ENCODE data around the gene DMXL1. TPM values are rescaled to one million over a fixed set of nuclear protein-coding genes. Genes with fewer than 3 reads are reported as not detected.
"Not testable (repeated sequence)": the region's sequence is repeated elsewhere in the genome, so short reads cannot be mapped to it uniquely, and the experiment has no call there.

DMXL1 gene
- total and polyA plus RNA-seq, 7 donors: 6.7 to 106 (median 50.8) TPM

DNA sequence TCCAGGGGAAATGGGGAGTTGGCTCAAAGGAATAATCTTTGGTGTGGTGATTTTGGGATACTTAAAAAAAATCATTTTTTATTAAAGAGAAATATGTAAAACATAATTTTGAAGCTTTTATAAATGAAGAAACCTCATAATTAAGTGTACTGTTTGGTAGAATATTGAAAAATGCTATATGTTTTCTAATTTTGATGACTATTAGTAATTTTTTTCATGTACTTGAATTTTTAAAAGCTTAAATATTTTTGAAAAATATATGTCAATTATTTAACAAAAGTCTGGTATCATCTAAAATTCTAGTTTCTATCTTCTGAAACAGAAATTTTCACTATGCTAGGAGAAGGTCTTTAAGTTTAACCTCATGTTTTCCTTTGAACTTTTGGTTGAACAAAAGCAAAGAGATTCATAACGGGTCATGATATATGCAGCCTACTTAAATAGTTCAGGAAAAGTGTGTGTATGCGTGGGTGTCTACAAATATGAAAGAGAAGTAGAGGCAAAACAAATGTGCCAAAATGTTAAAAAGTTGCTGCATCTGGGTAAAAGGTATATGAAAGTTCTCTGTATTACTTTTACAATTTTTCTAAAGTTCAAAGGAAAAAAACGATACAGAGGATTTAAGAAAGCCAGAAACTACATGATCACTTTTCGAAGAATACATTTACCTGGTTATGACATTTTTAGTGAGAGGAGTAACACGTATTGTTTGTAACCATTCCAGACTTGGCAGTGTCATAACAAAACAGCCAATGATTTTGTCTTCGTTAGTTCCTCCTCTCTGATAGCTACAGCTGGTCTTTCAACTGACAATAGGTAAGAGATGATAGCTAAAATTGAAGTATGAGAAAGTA, 167.6 kb downstream of the DMXL1 start:
- WGBS, 2 donors: 86 to 93% methylated on average over 6 of the region's 6 CpGs
- TF ChIP-seq EP300 (IDR thresholded peaks at IDR 0.05) (no peak), POLR2A (IDR thresholded peaks at IDR 0.05) (no peak)
- peaks cover 0 to 68% (median 3%) of the 10 kb centered on the region in 4 donors for H3K36me3 ChIP-seq
- H3K4me1 ChIP-seq: no peaks in the 10 kb centered on the region
- no peaks in the 10 kb centered on the region for H3K9me3 ChIP-seq
- intact Hi-C loops (cut with DNase I): loop anchor here (10.0 kb wide), 1 partner anchor 176 kb away; no protein-coding TSS in a partner anchor
- H3K27me3 ChIP-seq: no peaks in the 10 kb centered on the region
- H3K4me3 ChIP-seq: no peak overlapping the region
- H3K27ac ChIP-seq: no peak overlapping the region
- DNase-seq: no peak

DNA sequence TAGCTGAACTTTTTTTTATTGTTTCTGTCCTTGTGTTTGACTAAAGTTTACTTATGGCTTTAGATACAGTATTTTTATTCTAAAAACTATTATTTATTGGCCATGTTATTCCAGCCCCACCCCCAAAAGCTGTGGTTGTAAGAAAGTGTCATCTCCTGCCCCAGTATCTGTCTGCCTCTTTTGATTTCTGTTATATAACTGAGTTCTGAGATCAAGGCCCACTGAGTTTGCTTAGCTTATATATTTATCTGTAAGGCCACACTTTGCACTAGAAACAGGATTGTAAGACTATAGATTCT, 168.2 kb downstream of the DMXL1 start:
- no peak for DNase-seq
- H3K27me3 ChIP-seq: no peaks in the 10 kb centered on the region
- no peak overlapping the region for H3K4me3 ChIP-seq
- peaks cover 0 to 62% (median 1%) of the 10 kb centered on the region in 4 donors for H3K36me3 ChIP-seq
- H3K27ac ChIP-seq: no peak overlapping the region
- TF ChIP-seq POLR2AphosphoS5 (IDR thresholded peaks at IDR 0.05): no peak
- TF ChIP-seq EP300 (IDR thresholded peaks at IDR 0.05): no peak
- no peak for TF ChIP-seq POLR2A (IDR thresholded peaks at IDR 0.05)
- TF ChIP-seq, protein P1, sequence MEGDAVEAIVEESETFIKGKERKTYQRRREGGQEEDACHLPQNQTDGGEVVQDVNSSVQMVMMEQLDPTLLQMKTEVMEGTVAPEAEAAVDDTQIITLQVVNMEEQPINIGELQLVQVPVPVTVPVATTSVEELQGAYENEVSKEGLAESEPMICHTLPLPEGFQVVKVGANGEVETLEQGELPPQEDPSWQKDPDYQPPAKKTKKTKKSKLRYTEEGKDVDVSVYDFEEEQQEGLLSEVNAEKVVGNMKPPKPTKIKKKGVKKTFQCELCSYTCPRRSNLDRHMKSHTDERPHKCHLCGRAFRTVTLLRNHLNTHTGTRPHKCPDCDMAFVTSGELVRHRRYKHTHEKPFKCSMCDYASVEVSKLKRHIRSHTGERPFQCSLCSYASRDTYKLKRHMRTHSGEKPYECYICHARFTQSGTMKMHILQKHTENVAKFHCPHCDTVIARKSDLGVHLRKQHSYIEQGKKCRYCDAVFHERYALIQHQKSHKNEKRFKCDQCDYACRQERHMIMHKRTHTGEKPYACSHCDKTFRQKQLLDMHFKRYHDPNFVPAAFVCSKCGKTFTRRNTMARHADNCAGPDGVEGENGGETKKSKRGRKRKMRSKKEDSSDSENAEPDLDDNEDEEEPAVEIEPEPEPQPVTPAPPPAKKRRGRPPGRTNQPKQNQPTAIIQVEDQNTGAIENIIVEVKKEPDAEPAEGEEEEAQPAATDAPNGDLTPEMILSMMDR (IDR thresholded peaks at IDR 0.05): no peak
- H3K4me1 ChIP-seq: no peaks in the 10 kb centered on the region
- intact Hi-C loops (cut with DNase I): loop anchor here (10.0 kb wide), 1 partner anchor 176 kb away; no protein-coding TSS in a partner anchor
- no peaks in the 10 kb centered on the region for H3K9me3 ChIP-seq

DNA sequence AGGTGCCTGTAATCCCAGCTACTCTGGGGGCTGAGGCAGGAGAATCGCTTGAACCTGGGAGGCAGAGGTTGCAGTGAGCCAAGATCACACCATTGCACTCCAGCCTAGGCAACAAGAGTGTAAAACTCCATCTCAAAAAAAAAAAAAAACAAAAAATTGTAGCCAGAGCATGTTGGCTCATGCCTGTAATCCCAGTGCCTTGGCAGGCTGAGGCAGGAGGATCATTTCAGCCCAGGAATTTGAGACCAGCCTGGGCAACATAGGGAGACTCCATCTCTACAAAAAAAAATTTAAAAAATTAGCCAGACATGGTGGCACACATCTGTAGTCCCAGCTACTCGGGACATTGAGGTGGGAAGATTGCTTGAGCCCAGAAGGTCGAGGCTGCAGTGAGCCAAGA, 168.9 kb downstream of the DMXL1 start:
- not testable (repeated sequence) for H3K27me3 ChIP-seq, H3K4me1 ChIP-seq, H3K4me3 ChIP-seq, H3K9me3 ChIP-seq, DNase-seq, H3K27ac ChIP-seq
- peaks cover 0 to 54% (median 0%) of the 10 kb centered on the region in 4 donors for H3K36me3 ChIP-seq
- WGBS, 2 donors: 94 to 97% methylated on average over 3 of the region's 3 CpGs
- intact Hi-C loops (cut with DNase I): loop anchor here (10.0 kb wide), 1 partner anchor 175 kb away; no protein-coding TSS in a partner anchor

DNA sequence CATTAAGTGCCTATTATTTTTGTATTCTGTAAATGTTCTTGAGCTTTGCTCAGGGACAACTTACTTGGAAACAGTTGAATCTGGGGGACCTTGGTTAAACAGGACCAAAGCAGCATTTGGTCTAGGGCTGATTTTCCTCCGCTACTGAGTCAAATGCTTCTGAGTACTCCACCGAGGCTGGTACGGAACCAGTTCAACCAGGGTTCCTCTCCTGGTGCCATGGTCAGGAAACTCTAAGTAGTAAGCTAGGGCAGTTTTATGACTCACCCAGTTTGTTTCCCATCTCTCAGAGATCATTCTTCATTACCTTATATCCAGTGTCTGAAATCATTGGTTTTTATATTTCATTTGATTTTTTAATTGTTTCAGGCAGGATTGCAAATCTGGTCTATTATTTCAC, 173.0 kb downstream of the DMXL1 start:
- Histone ChIP-seq H3K9me3 (no peaks in the 10 kb centered on the region), H3K4me1 (no peaks in the 10 kb centered on the region), H3K27me3 (no peaks in the 10 kb centered on the region), H3K36me3 (peaks cover 0 to 35% (median 0%) of the 10 kb centered on the region in 4 donors), H3K27ac (no peak overlapping the region), H3K4me3 (no peak overlapping the region)
- TF ChIP-seq, protein P1 (IDR thresholded peaks at IDR 0.05): no peak
- TF ChIP-seq POLR2AphosphoS5 (IDR thresholded peaks at IDR 0.05) (no peak), POLR2A (IDR thresholded peaks at IDR 0.05) (no peak), EP300 (IDR thresholded peaks at IDR 0.05) (no peak)
- no peak for DNase-seq
- intact Hi-C loops (cut with DNase I): no loop called here
- WGBS, 2 donors: 92 to 95% methylated on average over 3 of the region's 3 CpGs

DNA sequence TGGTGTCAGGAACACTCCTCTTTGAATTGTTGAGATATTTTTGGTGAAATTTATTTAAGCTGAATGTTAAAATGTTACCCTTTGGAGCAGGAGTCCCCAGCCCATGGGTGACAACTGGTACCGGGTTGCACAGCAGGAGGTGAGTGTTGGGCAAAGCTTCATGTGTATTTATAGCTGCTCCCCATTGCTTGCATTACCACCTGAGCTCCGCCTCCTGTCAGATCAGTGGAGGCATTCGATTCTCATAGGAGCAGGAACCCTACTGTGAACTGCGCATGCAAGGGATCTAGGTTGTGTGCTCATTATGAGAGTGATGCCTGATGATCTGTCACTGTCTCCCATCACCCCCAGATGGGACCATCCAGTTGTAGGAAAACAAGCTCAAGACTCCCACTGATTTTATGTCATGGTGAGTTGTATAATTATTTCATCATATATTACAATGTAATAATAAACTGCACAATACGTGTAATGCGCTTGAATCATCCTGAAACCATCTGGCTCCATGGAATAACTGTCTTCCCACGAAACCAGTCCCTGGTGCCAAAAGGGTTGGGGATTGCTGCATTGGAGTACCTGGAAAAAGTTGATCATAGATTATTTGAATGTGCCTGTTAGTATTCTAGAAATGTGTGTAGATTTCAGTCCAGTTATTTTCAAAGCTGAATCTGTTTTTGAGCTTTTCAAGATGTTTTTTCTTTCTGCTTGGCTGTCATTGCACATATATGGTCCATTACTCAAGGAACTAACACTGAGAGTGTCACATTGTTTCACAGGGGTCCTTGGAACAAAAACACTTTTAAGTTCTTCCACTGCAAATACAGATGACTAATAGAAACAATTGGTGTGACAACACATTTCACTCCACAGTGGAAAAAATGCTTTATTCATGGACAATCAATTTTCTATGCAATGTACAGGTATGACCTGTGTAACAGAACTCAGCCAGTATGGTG, 180.3 kb downstream of the DMXL1 start:
- TF ChIP-seq POLR2AphosphoS5 (IDR thresholded peaks at IDR 0.05) (no peak), POLR2A (IDR thresholded peaks at IDR 0.05) (no peak), EP300 (IDR thresholded peaks at IDR 0.05) (no peak)
- TF ChIP-seq, protein P1 (IDR thresholded peaks at IDR 0.05): no peak
- 96% methylated on average over 7 of the region's 7 CpGs for WGBS, 2 donors
- no peaks in the 10 kb centered on the region for H3K9me3 ChIP-seq
- no peak overlapping the region for H3K4me3 ChIP-seq
- H3K27ac ChIP-seq: no peak overlapping the region
- no peak for DNase-seq
- no peaks in the 10 kb centered on the region for H3K4me1 ChIP-seq
- intact Hi-C loops (cut with DNase I): no loop called here
- no peaks in the 10 kb centered on the region for H3K27me3 ChIP-seq
- H3K36me3 ChIP-seq: peaks cover 0 to 9% (median 0%) of the 10 kb centered on the region in 4 donors
